CD1c-positive myeloid dendritic cell (primary cell): ENCODE data around the gene ARMC9.
"Not testable (repeated sequence)": the region's sequence is repeated elsewhere in the genome, so short reads cannot be mapped to it uniquely, and the experiment has no call there.

ENCODE experiments used
- DNase-seq: peaks from one replicate; pipeline ENCODE4 v3.0.0-alpha.2; 2016; ENCODE audit errors: extremely low spot score

The ARMC9 gene

DNA sequence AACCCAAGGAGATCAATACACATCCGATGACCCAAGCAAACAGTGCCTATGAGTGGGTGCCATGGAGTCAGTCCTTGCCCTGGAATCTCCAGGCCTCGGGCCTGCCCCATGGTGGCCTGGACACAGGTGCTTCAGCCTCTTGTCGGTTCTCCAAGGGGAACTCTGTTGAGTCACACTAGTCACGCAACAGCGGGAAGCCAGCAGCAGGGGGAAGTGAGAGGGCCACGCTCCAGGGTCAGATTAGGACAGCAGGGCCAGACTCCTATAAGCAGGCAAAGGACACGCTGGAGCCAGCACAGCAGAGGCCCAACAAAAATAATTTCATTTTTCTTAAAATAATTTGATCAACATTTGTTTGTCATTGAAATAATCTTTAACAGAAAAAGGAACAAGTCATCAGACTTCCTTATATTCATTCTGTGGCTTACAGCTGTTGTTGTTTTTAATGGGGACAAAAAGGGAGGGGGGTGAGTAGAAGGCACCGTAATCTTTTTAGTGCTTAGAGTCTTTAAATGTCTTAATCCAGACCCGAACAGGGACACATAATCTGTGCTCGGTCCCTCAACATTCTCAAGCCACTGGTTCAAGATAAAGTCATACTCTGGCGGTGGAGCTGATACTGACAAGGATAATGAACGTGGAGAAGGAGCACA lies 16.4 kb upstream of the ARMC9 start:
- peak; percentile 92 for DNase-seq

DNA sequence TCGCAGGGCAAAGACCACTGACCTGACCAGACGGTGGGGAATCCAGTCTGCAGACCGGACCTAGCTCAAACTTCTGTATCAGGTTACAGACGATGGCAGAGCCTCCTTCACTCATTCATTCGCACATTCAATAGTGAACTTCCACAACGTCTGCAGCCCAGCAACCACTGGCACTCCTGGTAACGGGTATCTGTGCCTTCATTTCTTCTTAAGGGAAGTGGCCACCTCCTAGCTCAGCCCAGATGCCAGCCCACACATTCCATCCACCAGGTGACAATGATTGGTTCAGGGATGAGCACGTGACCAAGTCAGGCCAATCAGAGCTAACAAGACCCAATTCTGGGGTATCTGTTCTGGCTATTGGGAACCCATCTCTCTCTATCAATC lies 15.9 kb upstream of the ARMC9 start:
- DNase-seq: peak; percentile 39

DNA sequence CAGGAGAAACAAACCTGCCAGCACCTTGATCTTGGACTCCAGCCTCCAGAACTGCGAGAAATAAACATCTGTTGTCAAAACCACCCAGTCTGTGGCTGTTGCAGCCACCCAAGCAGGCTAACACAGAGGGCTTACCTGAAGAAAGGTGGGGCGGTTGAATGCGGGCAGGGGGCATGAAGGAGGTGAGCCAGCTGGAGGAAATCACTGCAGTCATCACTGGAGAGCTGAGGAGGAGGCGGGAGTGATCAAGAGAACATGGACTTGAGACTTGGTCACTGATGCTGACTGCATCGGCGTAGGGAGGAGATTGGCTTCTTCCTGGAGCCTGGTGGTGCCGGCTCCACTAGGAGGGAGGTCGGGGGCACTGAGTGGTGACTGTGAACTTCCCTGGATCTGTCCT lies 14.6 kb upstream of the ARMC9 start:
- DNase-seq: no peak

DNA sequence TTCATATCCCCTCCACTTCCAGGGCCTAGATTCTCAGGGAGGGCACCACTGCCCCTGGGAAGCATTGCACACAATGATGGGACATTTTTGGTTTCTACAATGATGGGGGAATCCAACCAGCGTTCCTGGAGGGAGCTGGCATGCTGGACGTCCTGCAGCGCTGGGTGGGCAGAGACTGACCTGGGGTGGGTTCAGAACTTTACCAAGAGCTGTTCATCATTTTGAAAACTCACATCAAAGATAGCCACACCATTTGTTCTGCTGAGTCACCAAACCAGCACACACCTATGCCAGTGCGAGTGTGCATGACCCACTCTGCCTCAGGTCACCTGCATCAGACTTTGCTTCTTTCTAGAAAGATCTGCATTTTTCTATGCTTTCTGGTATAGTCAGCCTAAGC lies 14.1 kb upstream of the ARMC9 start:
- DNase-seq: no peak

DNA sequence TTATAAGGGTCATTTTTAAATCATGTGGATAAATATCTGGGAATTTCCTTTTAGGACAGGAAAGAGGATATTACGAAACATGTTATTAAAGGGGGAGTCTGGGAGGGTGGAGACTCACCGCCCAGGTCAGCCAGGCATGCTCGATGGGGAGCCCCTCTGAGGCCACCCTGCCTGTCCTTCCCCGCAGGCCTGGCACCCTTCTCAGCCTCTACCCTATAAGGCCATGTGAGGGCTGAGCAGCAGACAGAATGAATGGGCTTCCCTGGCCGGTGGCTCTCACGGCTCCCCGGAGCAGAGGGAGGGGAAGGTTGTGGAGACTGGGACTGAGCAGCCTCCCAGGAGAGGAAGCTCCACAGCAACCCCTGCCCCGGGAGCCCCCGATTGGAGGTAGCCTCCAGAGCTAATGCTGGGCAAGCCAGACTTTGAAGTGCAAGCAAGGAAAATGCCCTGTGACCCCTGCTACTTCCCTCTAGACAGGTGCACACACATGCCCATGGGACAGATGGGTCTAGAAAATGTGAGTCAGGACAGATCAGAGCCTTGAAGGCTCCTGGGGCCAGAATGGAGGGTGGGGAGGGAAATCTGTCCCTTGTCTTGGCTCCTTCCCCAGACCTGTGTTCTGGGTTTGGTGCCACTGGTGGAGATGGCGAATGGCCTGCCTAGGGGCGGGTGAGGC lies 13.2 kb upstream of the ARMC9 start:
- DNase-seq: no peak

DNA sequence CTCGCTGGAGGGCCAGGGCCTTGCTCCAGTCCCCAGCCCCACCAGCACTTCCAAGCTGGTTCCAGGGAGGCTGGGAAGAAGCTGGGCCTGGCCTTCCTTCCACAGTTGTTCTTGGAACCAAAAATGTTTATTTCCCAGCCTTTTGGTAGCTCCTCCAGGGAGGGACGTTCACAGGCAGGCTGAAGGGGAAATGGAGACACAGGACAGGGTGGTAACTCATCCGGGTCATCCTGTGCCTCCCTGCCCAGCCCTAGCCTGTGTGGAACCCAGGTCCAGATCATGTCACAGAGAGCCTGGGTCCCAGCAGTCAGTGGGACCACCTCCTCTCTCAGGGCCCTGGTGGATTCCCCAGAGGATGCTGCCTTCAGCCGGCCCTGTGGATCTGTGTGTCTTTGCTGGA lies 12.5 kb upstream of the ARMC9 start:
- DNase-seq: no peak

DNA sequence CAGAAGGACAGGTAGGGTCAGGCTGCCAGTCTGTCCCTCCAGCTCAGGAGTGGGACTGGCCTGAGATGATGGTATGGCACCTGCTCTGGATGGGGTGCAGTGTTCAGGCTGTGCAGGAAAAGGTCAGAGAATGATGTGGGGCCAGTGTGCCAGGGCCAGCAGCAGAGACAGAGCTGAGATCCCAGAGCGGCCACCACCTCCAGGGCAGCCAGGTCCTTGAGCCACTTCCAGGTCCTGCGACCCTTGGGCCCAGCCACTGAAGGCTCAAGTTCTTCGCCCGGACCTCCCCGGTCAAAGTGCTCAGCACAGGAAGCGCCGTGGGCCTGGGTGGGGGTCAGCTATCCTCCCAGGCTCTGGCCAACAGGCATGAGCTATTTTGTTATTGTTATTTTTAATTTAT lies 12.1 kb upstream of the ARMC9 start:
- no peak for DNase-seq

DNA sequence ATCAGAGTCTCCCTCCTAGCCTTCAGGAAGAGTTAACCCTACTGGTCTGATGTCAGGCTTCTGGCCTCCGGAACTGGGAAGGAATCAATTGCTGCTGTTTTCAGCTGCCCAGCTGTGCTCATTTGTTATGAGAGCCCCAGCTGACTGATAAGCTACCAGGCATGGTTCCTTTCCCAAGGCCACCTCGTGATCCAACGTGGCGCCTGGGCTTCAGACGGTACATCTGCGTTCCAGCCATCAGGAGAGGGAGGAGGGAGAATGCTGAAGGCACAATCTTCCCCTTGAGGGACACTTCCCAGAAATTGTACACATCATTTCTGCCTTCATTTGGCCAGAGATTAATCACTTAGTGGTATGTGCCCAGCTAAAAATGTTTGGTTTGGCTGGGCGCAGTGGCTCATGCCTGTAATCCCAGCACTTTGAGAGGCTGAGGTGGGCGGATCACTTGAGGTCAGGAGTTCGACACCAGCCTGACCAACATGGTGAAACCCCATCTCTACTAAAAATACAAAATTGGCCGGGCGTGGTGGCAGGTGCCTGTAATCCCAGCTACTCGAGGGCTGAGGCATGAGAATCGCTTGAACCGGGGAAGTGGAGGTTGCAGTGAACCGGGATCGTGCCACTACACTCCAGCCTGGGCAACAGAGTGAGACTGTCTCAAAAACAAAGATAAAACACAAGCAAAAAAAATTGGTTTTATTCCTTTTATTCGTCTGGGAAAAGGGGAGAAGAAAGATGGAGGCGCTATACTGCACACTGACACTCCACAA lies 10.5 kb upstream of the ARMC9 start:
- DNase-seq: no peak

DNA sequence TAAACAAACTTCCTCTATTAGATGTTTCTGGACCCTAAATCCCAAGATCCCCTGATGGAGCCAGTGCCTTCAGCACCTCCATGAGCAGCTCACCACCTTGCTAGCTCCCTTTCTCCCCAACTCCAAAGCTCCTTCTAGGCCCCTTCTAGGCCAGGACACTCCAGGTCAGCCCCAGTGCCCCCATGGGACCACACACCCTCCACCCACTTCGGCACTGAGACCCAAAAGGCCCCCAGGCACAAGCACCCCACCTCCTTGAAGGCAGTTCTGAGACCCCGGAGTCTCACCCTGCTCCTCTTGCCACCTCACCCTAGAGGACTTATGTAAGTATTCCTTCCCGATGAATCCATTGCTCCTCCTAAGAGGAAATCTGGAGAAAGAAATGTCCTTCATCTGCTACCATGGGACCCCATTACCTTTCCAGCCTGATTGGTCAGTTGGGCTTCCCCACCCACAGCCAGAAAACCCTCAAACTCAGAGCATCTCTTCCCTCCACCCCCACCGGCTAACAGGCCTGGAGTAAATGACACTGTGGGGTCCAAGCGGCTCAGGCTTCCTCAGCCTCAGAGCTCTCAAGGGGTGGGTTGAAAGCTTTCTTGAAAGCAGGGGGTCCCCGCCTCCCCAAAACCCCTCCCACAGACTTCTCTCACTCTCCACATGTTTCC lies 9.8 kb upstream of the ARMC9 start:
- DNase-seq: no peak

DNA sequence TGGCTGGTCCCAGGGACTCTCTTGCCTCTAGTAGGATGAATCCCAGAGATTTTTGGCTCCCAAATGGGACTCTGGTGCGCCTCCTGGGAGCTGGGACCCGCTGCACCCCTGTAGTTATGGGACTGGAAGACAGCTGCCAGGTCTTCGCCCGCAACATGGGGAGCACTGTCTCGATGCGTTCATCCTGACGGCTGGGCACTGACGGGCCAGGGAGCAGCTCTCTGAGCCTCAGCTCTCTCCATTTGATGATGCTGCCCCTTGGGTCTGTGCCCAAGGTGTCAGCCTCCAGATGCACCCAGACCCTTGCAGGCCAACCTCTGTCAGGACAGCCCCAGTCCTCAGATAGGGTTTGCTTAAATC lies 9.3 kb upstream of the ARMC9 start:
- DNase-seq: no peak

DNA sequence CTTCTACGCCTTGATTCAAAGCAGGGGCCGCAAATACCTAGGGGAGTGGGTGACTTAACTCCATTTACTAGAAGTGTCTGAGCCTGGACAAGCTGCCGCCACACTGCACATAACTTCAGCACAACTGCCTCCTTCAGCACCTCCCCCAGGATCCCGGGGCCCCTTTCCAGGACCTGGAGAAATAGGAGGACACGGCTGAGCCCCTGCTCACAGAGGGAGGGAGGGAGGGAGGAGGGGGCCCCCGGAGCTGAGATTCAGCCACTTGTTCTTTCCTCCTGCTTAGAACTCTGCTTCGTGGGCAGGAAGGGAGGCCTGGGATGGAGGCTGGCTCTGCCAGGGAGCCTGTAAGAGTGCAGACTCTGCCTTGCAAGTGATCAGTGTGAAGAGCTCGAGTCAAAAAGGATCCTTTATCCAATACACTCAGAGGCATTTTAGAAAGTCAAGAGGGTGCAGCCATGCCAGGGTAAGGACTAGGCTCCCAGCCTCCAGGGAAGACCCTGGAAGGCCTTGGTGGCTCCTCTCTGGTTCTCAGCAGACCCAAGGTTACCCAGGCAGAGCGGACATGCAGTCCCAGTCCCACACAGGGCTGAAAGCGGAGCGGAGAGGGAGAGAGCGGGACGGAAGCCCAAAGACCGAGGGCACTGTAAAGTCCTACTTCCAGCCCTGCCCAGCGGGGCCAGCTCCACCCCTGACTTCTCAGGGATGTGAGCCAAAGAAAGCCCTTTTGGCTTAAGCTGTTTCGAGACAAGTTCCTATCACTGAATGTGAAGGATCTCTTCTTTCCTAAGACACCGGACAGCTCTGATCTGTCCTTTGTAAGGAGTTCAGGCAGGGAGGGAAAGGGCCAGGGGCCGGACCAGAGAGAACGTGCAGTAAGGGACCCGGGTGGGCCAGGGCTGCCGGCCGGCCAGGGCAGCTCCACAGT lies 8.6 kb upstream of the ARMC9 start:
- DNase-seq: no peak

DNA sequence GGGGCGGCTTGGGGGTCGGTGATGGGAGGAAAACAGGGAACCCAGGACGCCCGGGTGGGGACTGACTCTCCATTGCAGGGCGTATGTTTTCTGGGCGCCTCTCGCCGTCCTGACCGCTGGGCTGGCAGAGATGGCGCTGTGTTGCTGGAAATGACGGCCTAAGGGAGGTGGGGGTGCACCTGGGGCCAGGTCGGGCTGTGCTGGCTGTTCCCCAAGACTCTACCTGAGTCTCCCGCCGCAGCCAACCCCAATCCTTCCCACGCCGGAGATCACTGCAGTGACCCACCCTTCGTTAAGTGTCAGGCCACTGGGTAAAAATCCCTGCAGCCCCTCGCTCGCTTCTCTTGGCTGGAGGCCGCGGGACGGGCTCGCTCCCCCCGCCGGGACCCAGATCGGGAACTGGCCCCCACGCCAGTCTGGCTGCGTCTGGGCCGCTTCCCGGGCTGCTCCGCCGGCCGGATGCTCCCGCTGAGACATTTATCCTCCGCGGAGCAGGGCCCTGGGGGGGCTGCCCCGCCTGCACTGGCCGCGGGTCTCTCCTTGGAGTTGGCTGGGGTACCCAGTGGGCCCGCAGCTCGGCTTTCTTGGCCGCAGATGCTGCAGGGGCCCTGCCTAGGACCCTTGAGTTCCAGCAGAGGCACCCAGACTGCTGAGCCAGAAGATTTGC lies 7.8 kb upstream of the ARMC9 start:
- DNase-seq: no peak

DNA sequence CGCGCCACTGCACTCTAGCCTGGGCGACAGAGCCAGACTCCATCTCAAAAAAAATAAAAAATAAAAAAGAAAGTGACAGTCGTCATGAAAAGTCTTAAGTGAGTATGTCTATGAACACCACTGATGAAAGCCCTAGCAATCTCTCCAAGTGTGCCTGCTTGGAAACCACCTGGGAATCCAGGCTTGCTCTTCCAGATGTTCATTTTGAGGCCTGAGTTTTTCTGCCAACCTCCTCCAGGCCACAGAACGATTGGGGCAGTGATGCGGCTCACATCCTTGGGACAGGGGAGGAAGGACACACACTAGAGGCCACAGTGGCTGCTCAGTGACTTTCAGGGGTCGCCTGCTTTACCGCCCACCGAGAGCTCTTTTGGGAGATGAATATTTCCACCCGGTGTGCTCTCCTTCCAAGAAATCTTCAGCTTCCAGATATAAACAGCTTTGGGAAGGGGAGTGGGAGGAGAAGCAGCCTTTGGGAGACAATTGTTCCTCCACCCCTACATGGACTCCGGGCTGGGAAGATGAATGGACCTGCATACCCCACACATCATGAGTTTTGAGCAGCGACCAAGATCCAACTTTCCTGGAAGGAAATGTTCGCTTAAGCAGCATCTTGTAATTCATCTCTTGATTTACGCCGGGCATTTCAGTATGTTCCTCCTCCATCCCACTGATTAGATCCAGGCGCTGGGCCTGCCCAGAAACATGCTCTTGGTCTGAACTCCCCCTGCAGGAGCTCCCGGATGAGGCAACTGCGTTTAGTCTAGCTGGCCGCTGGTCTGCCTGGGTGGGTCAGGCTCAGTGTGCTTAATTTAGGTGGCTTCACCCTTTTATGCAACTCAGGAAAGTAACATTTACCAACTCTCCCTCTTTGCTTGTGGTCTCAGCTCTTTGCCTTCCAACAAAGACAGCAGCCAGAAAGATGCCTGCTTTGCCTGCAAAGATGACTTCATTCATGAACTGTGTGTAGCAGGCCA lies 6.2 kb upstream of the ARMC9 start:
- DNase-seq: no peak

DNA sequence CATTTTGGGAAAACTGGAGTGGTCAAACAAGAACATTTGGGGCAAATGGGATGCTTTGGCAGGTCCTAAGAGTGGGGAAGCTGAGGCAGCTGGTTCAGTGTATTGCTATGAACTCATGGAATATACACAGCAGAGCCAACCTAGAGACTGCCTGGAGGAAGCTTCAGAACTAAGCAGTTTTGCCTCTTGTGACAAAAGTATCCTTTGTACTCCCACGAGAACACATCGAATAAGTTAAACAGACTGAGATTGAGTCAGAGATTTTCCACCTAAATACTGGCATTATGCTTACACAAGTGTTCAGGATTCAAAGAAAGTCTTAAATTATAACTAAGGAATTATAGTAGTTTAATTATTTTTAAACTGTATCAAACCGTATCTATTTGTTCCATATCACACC lies 5.2 kb upstream of the ARMC9 start:
- no peak for DNase-seq

DNA sequence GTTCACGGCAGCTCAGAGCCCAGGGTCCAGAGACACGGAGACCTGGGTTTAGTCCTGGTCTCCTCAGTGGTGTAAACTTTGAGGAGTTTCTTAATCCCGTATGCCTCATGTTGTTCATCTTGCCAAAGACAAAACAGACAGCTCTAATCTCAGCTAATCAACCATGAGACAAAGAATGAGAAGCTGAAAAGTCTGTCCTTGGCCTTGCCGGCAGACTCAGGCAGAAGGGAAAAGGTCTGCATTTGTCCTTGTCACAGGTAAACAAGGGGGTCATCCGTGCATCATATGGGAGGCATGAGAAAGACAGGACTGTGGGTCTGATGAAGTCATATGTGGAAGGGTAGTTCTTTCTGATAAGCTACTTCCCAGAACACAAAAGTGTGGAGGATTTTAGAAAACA lies 1.8 kb upstream of the ARMC9 start:
- no peak for DNase-seq

DNA sequence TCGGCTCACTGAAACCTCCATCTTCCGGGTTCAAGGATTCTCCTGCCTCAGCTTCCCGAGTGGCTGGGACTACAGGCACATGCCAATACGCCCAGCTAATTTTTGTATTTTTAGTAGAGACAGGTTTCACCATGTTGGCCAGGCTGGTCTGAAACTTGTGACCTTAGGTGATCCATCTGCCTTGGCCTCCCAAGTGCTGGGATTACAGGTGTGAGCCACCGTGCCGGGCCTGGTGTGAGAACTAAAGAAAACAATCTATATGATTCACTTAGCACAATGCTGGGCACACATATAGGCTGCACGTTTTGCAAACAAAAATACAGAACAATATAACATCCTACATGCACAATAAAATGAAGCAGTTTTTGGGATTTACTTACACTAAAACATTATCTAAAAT lies 1.2 kb upstream of the ARMC9 start:
- DNase-seq: not testable (repeated sequence)

DNA sequence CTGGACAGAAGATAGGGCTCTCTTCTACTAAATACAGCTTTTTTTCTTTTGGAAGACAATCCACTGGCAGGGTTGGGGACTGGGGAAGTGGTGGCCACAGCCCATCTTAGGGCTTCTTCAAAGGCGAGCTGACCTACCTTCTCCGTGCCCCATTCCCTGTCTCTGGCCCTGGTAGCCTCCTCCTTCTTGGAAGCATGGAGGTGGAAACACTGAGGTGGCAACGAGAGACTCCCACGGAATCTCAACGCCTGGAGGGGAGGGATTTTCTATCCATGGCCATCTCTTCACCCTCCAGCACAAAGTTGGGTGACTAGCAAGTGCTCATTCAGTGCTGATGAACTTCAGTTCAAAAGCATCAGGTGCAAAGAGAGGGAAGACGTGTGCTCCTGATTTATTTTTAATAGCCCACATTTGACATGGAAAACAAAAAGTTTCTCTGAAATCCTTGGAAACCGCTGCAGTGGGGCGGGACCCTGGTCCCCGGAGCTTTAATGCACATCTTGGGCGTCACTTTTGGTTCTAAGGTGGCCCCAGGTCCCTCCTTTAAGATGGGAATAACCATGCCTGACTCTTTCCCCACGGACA lies 633 bp upstream of the ARMC9 start:
- no peak for DNase-seq

DNA sequence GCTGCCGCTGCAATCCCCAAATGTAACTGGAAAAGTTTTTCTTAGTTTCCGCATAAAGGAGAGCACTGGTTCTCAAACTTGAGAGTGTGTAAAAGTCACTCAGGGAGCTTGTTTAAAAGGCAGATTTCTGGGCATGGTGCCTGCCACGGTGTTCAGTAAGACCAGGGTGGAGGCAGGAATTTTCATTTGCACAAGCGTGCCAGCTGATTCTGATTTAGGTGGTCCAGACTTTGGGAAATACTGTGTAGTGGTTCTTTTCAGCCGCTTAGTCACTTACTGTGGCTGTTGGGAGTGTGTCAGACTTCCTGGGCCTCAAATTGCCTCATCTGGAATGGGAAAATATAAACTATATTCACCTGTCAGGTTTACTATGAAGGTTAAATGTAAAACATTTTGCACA lies 788 bp downstream of the ARMC9 start:
- no peak for DNase-seq

DNA sequence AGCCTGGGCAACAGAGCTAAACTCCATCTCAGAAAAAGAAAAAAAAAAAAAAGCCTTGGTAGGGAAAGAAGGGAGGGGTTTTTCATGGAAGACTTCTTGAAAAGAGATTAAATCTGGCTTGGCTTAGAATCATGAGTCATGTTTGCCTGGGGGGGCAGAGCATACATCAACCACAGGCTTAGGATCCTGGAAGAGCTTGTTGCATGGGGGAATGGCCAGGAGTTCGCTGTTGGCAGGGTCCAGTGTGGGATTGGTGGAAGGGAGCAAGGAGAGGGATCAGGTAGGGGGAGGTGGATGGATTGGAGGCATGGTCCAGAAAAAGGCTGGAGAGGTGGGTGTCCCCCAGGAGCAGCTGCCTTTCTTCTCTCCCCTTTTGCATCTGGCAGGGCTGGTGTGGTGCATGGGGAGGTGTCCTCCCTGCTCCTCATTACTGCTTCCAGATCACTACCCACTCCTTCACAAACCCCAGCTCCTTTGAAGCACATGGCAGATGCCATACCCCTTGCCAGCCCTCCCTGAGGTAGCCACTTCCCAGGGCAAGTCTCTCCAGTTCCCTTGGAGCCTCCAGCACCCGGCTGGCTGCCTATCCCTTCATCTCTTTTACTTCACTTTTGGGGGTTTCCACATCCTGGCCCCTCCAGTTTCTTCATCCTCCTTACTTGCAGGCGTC lies 2.5 kb downstream of the ARMC9 start:
- no peak for DNase-seq
